GM18508 (cell line): ENCODE data around the gene SLC34A3.
"Not testable (repeated sequence)": the region's sequence is repeated elsewhere in the genome, so short reads cannot be mapped to it uniquely, and the experiment has no call there.

Experiments
- ATAC-seq: cut with Tn5 transposase; IDR thresholded peaks from one replicate; pipeline ENCODE4 v1.9.1; 2021; ENCODE audit warnings: moderate number of reproducible peaks; ENCODE audit not compliant: insufficient read depth, unreplicated experiment

The SLC34A3 gene

GRCh38 chr9:137240318-137240840, 9.7 kb downstream of the SLC34A3 start:
- ATAC-seq = peak; percentile 1

- peak; percentile 71 for ATAC-seq
Observed at GRCh38 chr9:137240841-137241489, 10.3 kb downstream of the SLC34A3 start, which contains the start of gene TUBB4B. Gene TUBB4B (plus strand): TSS chr9:137241287. CDS start chr9:137241361, 74 bp downstream.

- no peak for ATAC-seq
Observed at GRCh38 chr9:137241490-137242268, 11.0 kb downstream of the SLC34A3 start.

GRCh38 chr9:137242269-137243203, 11.8 kb downstream of the SLC34A3 start:
- ATAC-seq = no peak

GRCh38 chr9:137243266-137243625, 12.5 kb downstream of the SLC34A3 start:
- not testable (repeated sequence) for ATAC-seq

GRCh38 chr9:137243626-137244485, 13.2 kb downstream of the SLC34A3 start:
- ATAC-seq = no peak

- no peak for ATAC-seq
Observed at GRCh38 chr9:137244486-137245449, 14.1 kb downstream of the SLC34A3 start.

GRCh38 chr9:137245450-137246421, 15.0 kb downstream of the SLC34A3 start:
- ATAC-seq = no peak

- ATAC-seq = no peak
Observed at GRCh38 chr9:137247135-137247915, 16.6 kb downstream of the SLC34A3 start.

GRCh38 chr9:137247916-137248175, 17.1 kb downstream of the SLC34A3 start:
- no peak for ATAC-seq

- ATAC-seq = no peak
Observed at GRCh38 chr9:137250329-137251193, 19.9 kb downstream of the SLC34A3 start.

GRCh38 chr9:137251194-137251461, 20.4 kb downstream of the SLC34A3 start, which contains the start of gene STPG3:
Gene STPG3 (plus strand): TSS chr9:137251286. CDS start chr9:137251287, 1 bp downstream.
- ATAC-seq = no peak

GRCh38 chr9:137251490-137252268, 21.0 kb downstream of the SLC34A3 start:
- no peak for ATAC-seq

- ATAC-seq = no peak
Observed at GRCh38 chr9:137252555-137253506, 22.1 kb downstream of the SLC34A3 start.
